ENCODE results near the gene CCDC127. TPM values are rescaled to one million over a fixed set of nuclear protein-coding genes. Genes with fewer than 3 reads are reported as not detected.

The CCDC127 gene
- total RNA-seq, 4 donors from 2014 or later, result 4.4 to 5.2 (median 4.8) TPM

GRCh38 chr5:196350-196749, 21.6 kb downstream of the CCDC127 start:
- 79 to 95% methylated on average over 4 to 8 of the region's 10 CpGs for WGBS, 2 donors
- H3K36me3 ChIP-seq, result no peaks in the 10 kb centered on the region
- TF ChIP-seq POLR2A (IDR thresholded peaks at IDR 0.05) (no peak), CTCF (IDR thresholded peaks at IDR 0.05) (no peak)
- H3K27ac ChIP-seq, result no peak overlapping the region
- peaks cover 4% of the 10 kb centered on the region in 2 donors for H3K4me1 ChIP-seq
- intact Hi-C loops (cut with DNase I), result no loop called here
- H3K4me3 ChIP-seq (replicated peaks in 1 of 3), result no peak overlapping the region
- H3K9me3 ChIP-seq, result no peaks in the 10 kb centered on the region
- no peak for DNase-seq
- H3K27me3 ChIP-seq, result no peaks in the 10 kb centered on the region

GRCh38 chr5:195401-196160, 22.4 kb downstream of the CCDC127 start:
- intact Hi-C loops (cut with DNase I), result no loop called here
- Histone ChIP-seq H3K36me3 (no peaks in the 10 kb centered on the region), H3K4me3 (replicated peaks in 1 of 3) (no peak overlapping the region), H3K27ac (no peak overlapping the region), H3K9me3 (no peaks in the 10 kb centered on the region), H3K4me1 (peaks cover 12% of the 10 kb centered on the region in 2 donors), H3K27me3 (no peaks in the 10 kb centered on the region)
- WGBS, 2 donors, result 78 to 80% methylated on average over 24 to 33 of the region's 33 CpGs
- TF ChIP-seq CTCF (IDR thresholded peaks at IDR 0.05), result no peak
- TF ChIP-seq POLR2A (IDR thresholded peaks at IDR 0.05), result no peak
- DNase-seq, result no peak

GRCh38 chr5:194603-195209, 23.2 kb downstream of the CCDC127 start:
- Histone ChIP-seq H3K9me3 (no peaks in the 10 kb centered on the region), H3K4me3 (replicated peaks in 1 of 3) (no peak overlapping the region), H3K36me3 (no peaks in the 10 kb centered on the region), H3K27ac (no peak overlapping the region), H3K4me1 (peaks cover 14 to 15% of the 10 kb centered on the region in 2 donors), H3K27me3 (no peaks in the 10 kb centered on the region)
- DNase-seq, result no peak
- TF ChIP-seq POLR2A (IDR thresholded peaks at IDR 0.05), result no peak
- no peak for TF ChIP-seq CTCF (IDR thresholded peaks at IDR 0.05)
- intact Hi-C loops (cut with DNase I), result no loop called here
- WGBS, 2 donors, result 94 to 95% methylated on average over 32 to 35 of the region's 36 CpGs

GRCh38 chr5:194102-194501, 23.9 kb downstream of the CCDC127 start:
- Histone ChIP-seq H3K27me3 (no peaks in the 10 kb centered on the region), H3K9me3 (no peaks in the 10 kb centered on the region), H3K27ac (no peak overlapping the region), H3K4me1 (peaks cover 14 to 15% of the 10 kb centered on the region in 2 donors), H3K4me3 (replicated peaks in 1 of 3) (no peak overlapping the region), H3K36me3 (no peaks in the 10 kb centered on the region)
- TF ChIP-seq POLR2A (IDR thresholded peaks at IDR 0.05) (no peak), CTCF (IDR thresholded peaks at IDR 0.05) (no peak)
- 84 to 89% methylated on average over 15 of the region's 15 CpGs for WGBS, 2 donors
- no peak for DNase-seq
- intact Hi-C loops (cut with DNase I), result no loop called here
